GM18519 (cell line): ENCODE results near the gene TBC1D22B.

Experiments used
- ATAC-seq: cut with Tn5 transposase; IDR thresholded peaks from one replicate; pipeline ENCODE4 v1.9.1; 2021; ENCODE audit warnings: mild to moderate bottlenecking, moderate library complexity; ENCODE audit not compliant: unreplicated experiment, low FRiP score

Gene TBC1D22B

GRCh38 chr6:37347177-37347576 lies 89.6 kb downstream of the TBC1D22B start:
- ATAC-seq = no peak

DNA sequence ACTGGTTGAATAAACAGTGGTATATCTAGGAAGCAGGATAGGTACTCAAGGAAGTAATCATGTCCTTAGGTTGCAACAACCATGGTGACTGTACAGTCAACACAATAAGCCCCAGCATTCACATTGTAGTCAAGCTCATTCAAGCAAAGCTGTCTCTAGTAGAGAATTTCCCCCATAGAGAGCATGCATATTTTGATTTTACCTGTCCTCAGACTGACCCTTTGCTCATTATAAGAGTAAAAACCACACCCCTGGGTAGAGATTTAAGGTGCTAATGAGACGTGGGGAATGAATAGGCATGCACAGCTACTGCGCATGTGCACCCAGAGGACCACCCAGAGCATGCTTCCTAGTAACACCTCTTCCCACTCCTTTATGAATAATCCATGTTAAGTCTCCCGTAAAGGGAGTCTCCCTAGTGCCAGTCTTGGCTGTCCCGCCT lies 90.1 kb downstream of the TBC1D22B start:
- ATAC-seq = no peak

GRCh38 chr6:37351027-37351426 lies 93.5 kb downstream of the TBC1D22B start:
- ATAC-seq = no peak

DNA sequence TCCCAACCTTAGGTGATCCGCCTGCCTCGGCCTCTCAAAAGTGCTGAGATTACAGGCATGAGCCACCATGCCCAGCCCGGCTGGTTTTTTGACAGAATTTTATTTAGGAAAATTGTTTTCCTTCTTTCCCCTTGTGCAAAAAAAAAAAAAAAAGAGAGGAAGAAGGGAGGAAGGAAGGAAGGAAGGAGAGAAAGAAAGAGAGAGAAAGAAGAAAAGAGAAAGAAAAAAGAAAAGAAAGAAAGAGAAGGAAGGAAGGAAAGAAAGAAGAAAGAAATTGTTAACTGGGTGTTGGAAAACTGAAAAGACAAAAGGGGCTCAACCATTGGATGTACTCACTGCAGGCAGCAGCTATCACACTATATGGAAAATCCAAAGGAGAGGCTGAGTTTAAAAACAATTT lies 94.8 kb downstream of the TBC1D22B start:
- ATAC-seq = no peak

DNA sequence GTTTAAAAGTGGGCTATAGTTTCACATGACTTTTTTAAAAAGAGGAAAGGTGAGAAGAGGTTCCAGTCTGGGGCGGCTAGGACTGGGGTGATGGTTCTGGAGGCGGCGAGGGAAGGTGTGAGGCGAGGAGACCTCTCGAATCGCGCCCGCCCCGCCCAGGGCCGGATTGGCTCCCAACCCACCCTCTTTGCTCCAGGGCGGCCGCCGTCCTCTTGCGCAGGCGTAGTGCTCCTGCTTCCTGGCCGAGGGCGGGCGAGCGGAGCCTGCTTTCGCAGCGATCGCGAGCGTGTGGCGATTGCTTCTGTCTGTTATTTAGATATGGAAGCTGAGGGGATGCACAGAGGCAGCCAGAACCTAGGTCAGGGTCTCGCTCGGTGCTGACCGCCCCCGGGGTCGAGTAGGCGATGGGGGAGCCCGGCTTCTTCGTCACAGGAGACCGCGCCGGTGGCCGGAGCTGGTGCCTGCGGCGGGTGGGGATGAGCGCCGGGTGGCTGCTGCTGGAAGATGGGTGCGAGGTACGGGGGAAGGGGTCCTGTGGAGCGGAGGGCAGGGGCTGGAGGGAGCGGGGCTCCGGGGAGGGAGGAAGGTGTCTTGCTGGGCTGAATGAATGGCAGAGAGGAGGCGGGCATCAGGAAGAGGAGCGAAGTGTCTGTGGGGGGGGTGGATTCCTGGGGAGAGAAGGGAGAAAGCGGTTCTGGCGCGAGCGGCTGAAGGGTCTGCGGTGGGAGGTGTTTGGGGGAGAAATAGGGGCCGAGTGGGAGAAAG lies 96.4 kb downstream of the TBC1D22B start, which contains the start of gene RNF8:
Gene RNF8 (plus strand): TSS at position 223 of the 765 bp plus-strand sequence. CDS start 182 bp downstream, at position 405.
- ATAC-seq = peak; percentile 62

DNA sequence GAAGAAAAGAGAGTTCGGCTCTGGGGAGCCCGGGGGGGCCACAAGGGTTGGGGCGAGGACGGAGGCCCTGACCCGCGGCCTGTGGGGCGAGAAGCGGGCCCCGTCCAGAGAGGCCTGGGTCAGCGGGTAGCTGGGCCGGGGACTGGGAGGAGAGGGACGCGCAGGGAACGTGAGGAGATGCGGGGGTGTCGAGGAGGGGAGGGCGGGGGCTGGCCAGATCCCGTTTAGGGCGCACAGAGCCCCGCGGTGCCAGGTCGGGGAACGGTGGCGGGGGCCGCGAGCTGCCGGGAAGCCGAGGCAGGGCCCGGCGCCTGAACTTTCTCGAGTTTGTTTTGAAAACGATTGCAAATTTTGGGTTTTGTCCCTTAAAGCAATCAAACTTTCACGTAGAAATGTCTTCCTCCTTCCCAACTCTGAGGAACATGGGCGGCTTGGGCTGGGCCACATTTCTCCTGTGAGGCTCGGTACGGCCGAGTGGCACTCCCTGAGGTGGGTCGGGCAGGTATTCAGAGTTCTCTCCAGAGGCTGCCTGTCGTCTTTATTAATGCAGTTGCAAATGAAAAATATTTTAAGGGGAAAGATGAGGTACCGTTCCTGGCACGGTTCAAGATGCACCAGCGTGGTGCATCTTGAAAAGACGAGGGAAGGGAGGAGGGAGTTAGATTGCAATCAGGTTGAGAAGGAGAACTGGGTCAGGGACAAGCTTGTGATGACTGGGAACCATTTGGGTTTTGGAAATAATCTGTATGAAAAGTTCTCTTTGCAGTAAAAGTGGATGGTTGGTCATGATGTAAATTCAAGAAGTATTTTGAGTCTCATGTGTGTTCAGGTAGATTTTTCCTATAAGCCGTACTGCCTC lies 97.2 kb downstream of the TBC1D22B start:
- no peak for ATAC-seq

DNA sequence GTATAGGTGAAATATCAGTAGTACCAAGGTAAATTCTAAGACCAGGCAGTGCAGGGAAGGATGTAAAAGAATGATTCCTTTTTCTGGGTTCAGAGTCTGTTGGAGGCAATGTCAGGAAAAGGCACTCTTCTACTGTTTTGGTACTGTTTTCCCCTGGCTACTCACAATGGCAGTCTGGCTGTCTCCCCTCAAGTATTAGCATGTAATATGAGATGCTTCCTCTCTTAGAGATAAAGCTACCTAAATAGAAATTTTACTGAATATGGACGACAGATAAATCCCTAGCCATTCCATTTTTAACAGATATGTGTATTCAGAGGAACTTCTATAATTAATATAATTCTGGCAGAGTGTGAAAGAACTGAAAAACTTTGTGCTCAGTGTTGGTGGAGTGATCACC lies 99.7 kb downstream of the TBC1D22B start:
- ATAC-seq = no peak

DNA sequence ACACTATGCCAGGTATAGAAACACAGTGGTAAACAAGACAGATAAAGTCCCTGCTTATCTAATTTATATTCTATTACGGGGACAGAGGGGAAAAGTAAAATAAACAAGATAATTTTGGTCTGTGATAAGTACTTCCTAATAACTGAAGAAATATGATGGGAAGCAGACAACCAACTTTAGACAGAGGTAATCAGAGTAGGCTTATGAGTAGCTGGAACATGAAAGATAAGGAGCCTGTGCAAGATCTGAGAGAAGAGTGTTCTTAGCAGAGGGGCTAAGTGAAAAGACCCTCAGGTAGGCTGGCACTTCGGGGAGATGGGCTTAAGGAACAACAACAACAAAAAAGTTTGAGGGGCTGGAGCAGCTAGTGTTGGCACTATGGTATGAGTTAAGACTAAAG lies 100.3 kb downstream of the TBC1D22B start:
- ATAC-seq = no peak

GRCh38 chr6:37359039-37359438 lies 101.5 kb downstream of the TBC1D22B start:
- no peak for ATAC-seq

- ATAC-seq = no peak
These were observed 104.7 kb downstream of the TBC1D22B start for GRCh38 chr6:37362101-37362828.

GRCh38 chr6:37365791-37366190 lies 108.2 kb downstream of the TBC1D22B start:
- no peak for ATAC-seq

GRCh38 chr6:37366910-37367309 lies 109.3 kb downstream of the TBC1D22B start:
- no peak for ATAC-seq

DNA sequence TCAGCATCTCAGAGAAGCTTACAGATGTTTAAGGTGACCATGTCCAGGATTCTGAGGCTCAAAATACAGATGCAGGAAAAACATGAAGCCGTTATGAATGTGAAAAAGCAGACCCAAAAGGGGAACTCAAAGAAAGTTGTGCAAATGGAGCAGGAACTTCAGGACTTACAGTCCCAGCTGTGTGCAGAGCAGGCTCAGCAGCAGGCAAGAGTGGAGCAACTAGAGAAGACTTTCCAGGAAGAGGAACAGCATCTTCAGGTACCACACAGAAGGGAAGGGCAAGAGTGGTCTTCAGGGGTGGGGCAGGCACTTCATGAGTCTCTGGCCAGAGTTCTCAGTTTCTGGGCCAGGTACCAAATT lies 111.4 kb downstream of the TBC1D22B start:
- no peak for ATAC-seq

DNA sequence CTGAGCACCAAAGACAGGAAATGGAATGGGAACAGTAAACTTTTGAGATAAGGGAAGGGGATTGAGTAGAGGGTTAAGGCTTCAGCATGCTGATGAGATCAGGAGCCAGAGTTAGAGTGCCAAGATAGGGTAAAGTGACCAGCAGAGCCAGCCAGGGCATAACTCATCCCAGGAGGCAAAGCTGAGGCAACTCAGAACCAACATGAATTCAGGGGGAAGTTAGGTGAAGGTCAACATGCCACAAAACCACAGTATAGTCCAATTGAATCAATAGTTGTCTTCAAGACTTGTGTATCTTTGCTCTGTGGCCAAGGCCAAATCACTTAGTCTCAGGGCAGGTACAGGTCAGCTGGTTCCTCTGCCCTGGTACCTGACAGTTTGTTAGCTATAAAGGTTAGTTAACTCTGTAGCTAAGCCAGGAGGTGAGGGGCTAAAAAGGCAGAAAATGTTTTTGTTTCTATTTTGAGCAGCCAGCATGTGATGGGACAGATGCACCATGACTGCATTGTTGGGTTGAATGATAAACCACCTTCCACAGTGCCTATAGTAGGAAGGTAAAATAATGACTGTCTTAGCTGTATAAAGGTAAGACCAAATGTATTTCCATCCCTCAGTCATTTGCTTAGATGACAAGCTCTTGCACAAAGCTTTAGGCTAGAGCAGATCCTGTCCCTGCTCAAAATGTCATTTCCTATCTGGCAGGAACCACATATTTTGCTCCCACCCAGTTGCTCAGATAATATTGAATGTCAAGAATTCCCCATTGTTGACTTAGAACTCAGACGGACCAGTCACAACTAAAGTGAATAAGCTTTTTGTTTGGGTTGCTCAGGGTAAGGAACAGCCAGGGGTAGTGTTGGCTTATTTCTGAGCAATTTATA lies 112.0 kb downstream of the TBC1D22B start:
- no peak for ATAC-seq

DNA sequence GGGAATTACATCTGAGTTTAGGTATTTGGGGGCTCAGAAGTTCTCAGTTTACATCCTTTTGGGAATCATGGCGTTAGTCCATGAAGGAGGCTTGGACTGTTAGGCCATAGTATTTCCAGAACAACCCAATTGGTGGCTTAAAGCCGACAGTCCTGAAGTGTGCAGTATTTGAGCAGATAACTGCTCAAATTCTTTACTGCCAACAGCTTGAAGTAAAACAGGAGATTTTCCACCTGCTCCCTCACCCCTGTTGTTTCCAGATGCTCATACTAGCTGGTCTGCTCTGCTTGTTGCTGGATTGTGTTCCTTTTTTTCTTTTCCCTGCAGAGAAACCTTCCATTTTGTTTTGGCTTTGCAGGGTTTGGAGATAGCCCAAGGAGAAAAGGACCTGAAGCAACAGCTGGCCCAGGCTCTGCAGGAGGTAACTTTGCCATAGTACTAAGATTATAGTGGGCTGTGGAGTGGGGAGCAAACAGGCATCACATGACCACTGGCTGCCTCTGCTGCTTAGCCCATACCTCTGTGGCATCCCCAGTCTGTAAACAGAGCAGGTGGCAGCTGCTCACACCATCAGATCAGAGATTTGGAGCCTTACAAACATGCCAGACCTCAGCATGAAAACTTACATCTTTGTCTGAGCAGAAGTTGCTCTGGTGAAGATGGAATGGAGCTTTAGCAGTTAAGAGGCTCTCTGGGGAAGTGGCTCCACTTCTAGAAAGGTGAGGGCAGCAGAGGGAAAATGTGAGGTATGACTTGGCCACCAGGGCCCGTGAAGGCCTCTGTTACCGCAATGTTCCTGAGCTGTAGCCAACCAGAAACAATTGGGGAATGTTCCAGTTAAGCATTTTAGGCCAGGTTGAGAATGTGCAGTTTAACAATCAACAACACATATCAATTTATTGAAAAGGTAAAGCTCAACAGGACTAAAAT lies 113.8 kb downstream of the TBC1D22B start:
- no peak for ATAC-seq

GRCh38 chr6:37372116-37372515 lies 114.5 kb downstream of the TBC1D22B start:
- ATAC-seq = no peak

GRCh38 chr6:37373822-37374471 lies 116.4 kb downstream of the TBC1D22B start:
- ATAC-seq = no peak

DNA sequence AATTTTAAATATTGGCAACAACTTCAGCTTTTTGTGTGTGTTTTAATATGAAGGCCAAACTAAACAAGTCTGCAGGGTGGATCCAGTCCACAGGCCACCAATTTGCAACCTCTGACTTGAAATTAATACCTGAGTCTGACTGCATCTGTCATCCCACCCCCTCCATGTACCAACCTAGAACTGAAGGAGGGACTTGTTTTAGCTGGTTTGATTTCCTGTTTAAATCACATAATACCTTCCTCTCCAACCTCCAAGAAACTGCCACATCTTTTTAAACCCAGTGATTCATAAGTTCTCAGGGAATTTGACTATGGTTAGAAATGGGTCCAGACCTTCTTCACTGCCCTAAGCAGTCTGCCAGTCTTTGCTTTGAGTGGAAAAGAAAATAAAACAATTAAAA lies 117.8 kb downstream of the TBC1D22B start:
- ATAC-seq = no peak
